Hepatocyte (in vitro differentiated cells): ENCODE results near the gene CXCR6. TPM values are rescaled to one million over a fixed set of nuclear protein-coding genes. Genes with fewer than 3 reads are reported as not detected.

Experiments used
- DNase-seq: peaks from one replicate; pipeline ENCODE4 v3.0.0-alpha.2; 2016; ENCODE audit warnings: low spot score
- H2AFZ ChIP-seq: fragments of 200-600 bp; sonication (generic); 2 replicates; pipeline ENCODE4 v1.6.0; 2016; ENCODE audit warnings: antibody characterized with exemption, mild to moderate bottlenecking
- H3K27ac ChIP-seq: fragments of 200-600 bp; sonication (generic); 2 replicates; pipeline ENCODE4 v1.5.1; 2016; ENCODE audit warnings: mild to moderate bottlenecking
- H3K27me3 ChIP-seq: fragments of 200-600 bp; sonication (generic); 2 replicates; pipeline ENCODE4 v1.6.1; 2016
- H3K36me3 ChIP-seq: fragments of 200-600 bp; sonication (generic); replicated peaks from 2 replicates; pipeline ENCODE4 v1.5.1; 2016; ENCODE audit warnings: low read depth; ENCODE audit not compliant: insufficient read depth
- H3K4me1 ChIP-seq: fragments of 200-600 bp; sonication (generic); 2 replicates; pipeline ENCODE4 v1.5.1; 2016; ENCODE audit warnings: mild to moderate bottlenecking, moderate library complexity; ENCODE audit not compliant: insufficient read depth
- H3K4me2 ChIP-seq: fragments of 200-600 bp; sonication (generic); 2 replicates; pipeline ENCODE4 v1.6.0; 2016
- H3K4me3 ChIP-seq: fragments of 200-600 bp; sonication (generic); 2 replicates; pipeline ENCODE4 v1.5.1; 2016; ENCODE audit warnings: mild to moderate bottlenecking
- H3K79me2 ChIP-seq: fragments of 200-600 bp; sonication (generic); 2 replicates; pipeline ENCODE4 v1.6.0; 2017; ENCODE audit warnings: mild to moderate bottlenecking
- H3K9me2 ChIP-seq: fragments of 200-600 bp; sonication (generic); replicated peaks from 2 replicates; pipeline ENCODE4 v1.6.0; 2017; ENCODE audit warnings: mild to moderate bottlenecking; ENCODE audit not compliant: insufficient read depth
- H3K9me3 ChIP-seq: fragments of 200-600 bp; sonication (generic); 2 replicates; pipeline ENCODE4 v1.5.1; 2016; ENCODE audit warnings: low read depth, mild to moderate bottlenecking
- H4K20me1 ChIP-seq: fragments of 200-600 bp; sonication (generic); 2 replicates; pipeline ENCODE4 v1.6.0; 2016; ENCODE audit warnings: mild to moderate bottlenecking; ENCODE audit not compliant: insufficient read depth, poor library complexity, severe bottlenecking
- CTCF ChIP-seq: fragments of 200-600 bp; sonication (generic); IDR thresholded peaks from 2 replicates; pipeline ENCODE4 v1.5.1; 2016; ENCODE audit warnings: antibody characterized with exemption, mild to moderate bottlenecking; ENCODE audit not compliant: poor library complexity
- EZH2 ChIP-seq: fragments of 200-600 bp; sonication (generic); IDR thresholded peaks from 2 replicates; pipeline ENCODE4 v1.6.1; 2016; ENCODE audit warnings: antibody characterized with exemption, mild to moderate bottlenecking, borderline replicate concordance
- EZH2phosphoT487 ChIP-seq: fragments of 200-600 bp; sonication (generic); IDR thresholded peaks from one replicate; pipeline ENCODE4 v1.6.1; 2018; ENCODE audit warnings: antibody characterized with exemption, mild to moderate bottlenecking, low read depth, moderate library complexity; ENCODE audit not compliant: unreplicated experiment, severe bottlenecking
- WGBS: methylation state at CpG from one replicate; pipeline ENCODE4 v1.1.6; 2016; ENCODE audit warnings: low lambda C conversion rate; ENCODE audit errors: missing lambda C conversion rate; 5-methylcytosine and 5-hydroxymethylcytosine counted together
- polyA plus RNA-seq: library from polyadenylated mRNA; unstranded; fragments of >200 nt; fragmentation: Nextera tagmentation; extraction: Ambion mirVana; gene quantifications from 2 replicates; pipeline ENCODE4 v1.2.1, GENCODE V29; 2016
- total RNA-seq: library from RNA; depleted of rRNA; stranded (reverse); fragments of >200 nt; gene quantifications from 2 replicates; pipeline ENCODE4 v1.2.3, GENCODE V29; 2014

CXCR6 gene
- total and polyA plus RNA-seq, 2 experiments from 2014 or later: 0.33 TPM; not detected in 1

GRCh38 chr3:45940781-45941365 is 2.4 kb upstream of the CXCR6 start:
- no peak for TF ChIP-seq EZH2
- no peak for TF ChIP-seq EZH2phosphoT487
- no peak for TF ChIP-seq CTCF

GRCh38 chr3:45942051-45942825 is 1.0 kb upstream of the CXCR6 start:
- WGBS: 48% methylated on average over 6 of the region's 6 CpGs
- no peak for DNase-seq
- H3K4me2 ChIP-seq: no peak overlapping the region
- H3K27ac ChIP-seq: no peak overlapping the region
- H3K36me3 ChIP-seq: peaks cover 3% of the 10 kb centered on the region
- H3K4me3 ChIP-seq: no peak overlapping the region
- H3K9me3 ChIP-seq: no peaks in the 10 kb centered on the region
- no peaks in the 10 kb centered on the region for H3K9me2 ChIP-seq
- peaks cover 17% of the 10 kb centered on the region for H3K4me1 ChIP-seq
- H2AFZ ChIP-seq: no peak overlapping the region
- no peak for TF ChIP-seq CTCF
- no peak for TF ChIP-seq EZH2
- no peak for TF ChIP-seq EZH2phosphoT487
- H3K27me3 ChIP-seq: no peaks in the 10 kb centered on the region
- H4K20me1 ChIP-seq: no peaks in the 10 kb centered on the region
- no peaks in the 10 kb centered on the region for H3K79me2 ChIP-seq

More at GRCh38 chr3:45940781-45941365, 2.4 kb upstream of the CXCR6 start:
- no peaks in the 10 kb centered on the region for H4K20me1 ChIP-seq
- H3K27ac ChIP-seq: no peak overlapping the region
- no peaks in the 10 kb centered on the region for H3K36me3 ChIP-seq
- DNase-seq: no peak
- H3K9me3 ChIP-seq: no peaks in the 10 kb centered on the region
- no peak overlapping the region for H2AFZ ChIP-seq
- H3K79me2 ChIP-seq: no peaks in the 10 kb centered on the region
- H3K27me3 ChIP-seq: no peaks in the 10 kb centered on the region
- WGBS: 85% methylated on average over 6 of the region's 6 CpGs
- H3K9me2 ChIP-seq: no peaks in the 10 kb centered on the region
- H3K4me2 ChIP-seq: no peak overlapping the region
- no peak overlapping the region for H3K4me3 ChIP-seq
- peaks cover 17% of the 10 kb centered on the region for H3K4me1 ChIP-seq

GRCh38 chr3:45944830-45945620 is 1.8 kb downstream of the CXCR6 start:
- no peak for TF ChIP-seq EZH2phosphoT487
- TF ChIP-seq EZH2: no peak
- no peak for TF ChIP-seq CTCF
- no peaks in the 10 kb centered on the region for H3K79me2 ChIP-seq
- no peak overlapping the region for H3K27ac ChIP-seq
- H4K20me1 ChIP-seq: no peaks in the 10 kb centered on the region
- H2AFZ ChIP-seq: no peak overlapping the region
- peaks cover 15% of the 10 kb centered on the region for H3K4me1 ChIP-seq
- WGBS: 95% methylated on average over 5 of the region's 5 CpGs
- no peak for DNase-seq
- no peaks in the 10 kb centered on the region for H3K27me3 ChIP-seq
- H3K9me2 ChIP-seq: no peaks in the 10 kb centered on the region
- H3K4me3 ChIP-seq: no peak overlapping the region
- H3K9me3 ChIP-seq: no peaks in the 10 kb centered on the region
- H3K36me3 ChIP-seq: peaks cover 3% of the 10 kb centered on the region
- H3K4me2 ChIP-seq: no peak overlapping the region
